DND-41 (cell line): ENCODE data around the gene UBN2.

Experiments
- ATAC-seq: fragments of 200-7000 bp; cut with Tn5 transposase; 3 replicates; pipeline ENCODE4 v1.9.1; 2021; ENCODE audit warnings: low read depth; ENCODE audit not compliant: insufficient read depth
- DNase-seq: peaks from one replicate; pipeline ENCODE4 v3.0.0-alpha.2; 2020
- H2AFZ ChIP-seq: 2 replicates; pipeline ENCODE4 v1.6.0; 2012; ENCODE audit warnings: low read depth, low read length
- H3K27ac ChIP-seq: 2 replicates; pipeline ENCODE4 v1.5.1; 2012; ENCODE audit warnings: low read length, inconsistent platforms
- H3K27me3 ChIP-seq: fragments of 200-600 bp; sonication (generic); 2 replicates; pipeline ENCODE4 v1.6.0; 2012; ENCODE audit warnings: low read length, mild to moderate bottlenecking, inconsistent platforms; ENCODE audit not compliant: insufficient read depth, poor library complexity
- H3K36me3 ChIP-seq: 2 replicates; pipeline ENCODE4 v1.5.1; 2012; ENCODE audit warnings: low read length, inconsistent platforms; ENCODE audit not compliant: insufficient read depth
- H3K4me1 ChIP-seq: 2 replicates; pipeline ENCODE4 v1.5.1; 2012; ENCODE audit warnings: mild to moderate bottlenecking, low read length; ENCODE audit not compliant: insufficient read depth
- H3K4me2 ChIP-seq: 2 replicates; pipeline ENCODE4 v1.6.0; 2012; ENCODE audit warnings: mild to moderate bottlenecking, moderate library complexity, low read length, inconsistent platforms; ENCODE audit not compliant: insufficient read depth
- H3K4me3 ChIP-seq, 2 experiments: fragments of 200-600 bp in 1 of 2; shearing (Covaris generic) in 1 of 2; 2 replicates each; pipeline ENCODE4 v1.5.1; 2012 to 2016; ENCODE audit warnings: inconsistent platforms in 2 of 2, low read length in 2 of 2, mild to moderate bottlenecking in 2 of 2, low read depth in 1 of 2, moderate library complexity in 1 of 2
- H3K79me2 ChIP-seq: 2 replicates; pipeline ENCODE4 v1.6.0; 2012; ENCODE audit warnings: low read length, inconsistent platforms; ENCODE audit not compliant: insufficient read depth
- H3K9ac ChIP-seq: 2 replicates; pipeline ENCODE4 v1.6.0; 2012; ENCODE audit warnings: low read depth, mild to moderate bottlenecking, inconsistent platforms, low read length, moderate library complexity
- H3K9me3 ChIP-seq: 2 replicates; pipeline ENCODE4 v1.5.1; 2012; ENCODE audit warnings: low read length, moderate library complexity, mild to moderate bottlenecking, inconsistent platforms; ENCODE audit not compliant: insufficient read depth, severe bottlenecking
- H4K20me1 ChIP-seq: 2 replicates; pipeline ENCODE4 v1.6.0; 2012; ENCODE audit warnings: low read length; ENCODE audit not compliant: insufficient read depth
- EZH2 ChIP-seq: IDR thresholded peaks from 3 replicates; pipeline ENCODE4 v1.6.1; 2012; ENCODE audit warnings: borderline replicate concordance, low read depth, mild to moderate bottlenecking, moderate library complexity, low read length, inconsistent platforms; ENCODE audit not compliant: severe bottlenecking
- TF ChIP-seq, protein P1 (sequence below): IDR thresholded peaks from 2 replicates; pipeline ENCODE4 v1.5.1; 2012; ENCODE audit warnings: borderline replicate concordance, low read length, moderate library complexity, mild to moderate bottlenecking; ENCODE audit not compliant: poor library complexity, severe bottlenecking; ENCODE audit errors: extremely low read depth

Gene UBN2

DNA sequence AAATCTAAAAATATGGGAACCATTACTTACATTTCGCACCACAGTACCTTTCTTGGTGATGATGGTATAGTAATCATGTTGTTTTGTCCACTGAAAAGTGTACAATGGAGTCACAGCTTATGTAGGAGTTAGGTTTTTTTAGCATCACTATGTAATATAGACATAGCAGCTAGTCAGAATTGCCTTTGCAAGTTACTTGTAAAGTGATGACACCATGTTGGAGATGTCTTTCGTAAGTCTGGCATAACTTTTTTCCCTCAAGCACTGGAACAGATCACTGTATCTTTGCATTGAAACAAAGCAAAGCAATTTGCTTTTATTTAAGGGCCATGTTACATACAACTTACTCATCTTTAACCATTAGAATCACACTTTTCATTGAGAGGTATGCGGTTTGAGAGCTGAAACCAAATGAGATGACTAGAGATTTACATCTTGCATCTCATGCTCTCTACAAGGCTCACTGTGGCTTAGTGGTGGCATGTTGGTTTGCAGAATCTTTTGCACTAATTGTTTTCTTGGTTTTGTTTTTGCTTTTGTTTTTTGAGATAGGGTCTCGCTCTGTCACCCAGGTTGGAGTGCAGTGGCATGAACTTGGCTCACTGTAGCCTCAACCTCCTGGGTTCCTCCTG is 18.3 kb downstream of the UBN2 start:
- Histone ChIP-seq H3K9ac (no peak overlapping the region), H3K36me3 (peaks cover 71% of the 10 kb centered on the region), H4K20me1 (no peaks in the 10 kb centered on the region), H2AFZ (no peak overlapping the region), H3K27me3 (no peaks in the 10 kb centered on the region), H3K4me3 (no peak overlapping the region), H3K4me1 (no peaks in the 10 kb centered on the region), H3K79me2 (no peaks in the 10 kb centered on the region), H3K4me2 (no peak overlapping the region), H3K9me3 (no peaks in the 10 kb centered on the region), H3K27ac (no peak overlapping the region)
- TF ChIP-seq, protein P1, sequence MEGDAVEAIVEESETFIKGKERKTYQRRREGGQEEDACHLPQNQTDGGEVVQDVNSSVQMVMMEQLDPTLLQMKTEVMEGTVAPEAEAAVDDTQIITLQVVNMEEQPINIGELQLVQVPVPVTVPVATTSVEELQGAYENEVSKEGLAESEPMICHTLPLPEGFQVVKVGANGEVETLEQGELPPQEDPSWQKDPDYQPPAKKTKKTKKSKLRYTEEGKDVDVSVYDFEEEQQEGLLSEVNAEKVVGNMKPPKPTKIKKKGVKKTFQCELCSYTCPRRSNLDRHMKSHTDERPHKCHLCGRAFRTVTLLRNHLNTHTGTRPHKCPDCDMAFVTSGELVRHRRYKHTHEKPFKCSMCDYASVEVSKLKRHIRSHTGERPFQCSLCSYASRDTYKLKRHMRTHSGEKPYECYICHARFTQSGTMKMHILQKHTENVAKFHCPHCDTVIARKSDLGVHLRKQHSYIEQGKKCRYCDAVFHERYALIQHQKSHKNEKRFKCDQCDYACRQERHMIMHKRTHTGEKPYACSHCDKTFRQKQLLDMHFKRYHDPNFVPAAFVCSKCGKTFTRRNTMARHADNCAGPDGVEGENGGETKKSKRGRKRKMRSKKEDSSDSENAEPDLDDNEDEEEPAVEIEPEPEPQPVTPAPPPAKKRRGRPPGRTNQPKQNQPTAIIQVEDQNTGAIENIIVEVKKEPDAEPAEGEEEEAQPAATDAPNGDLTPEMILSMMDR = no peak
- no peak for TF ChIP-seq EZH2
- ATAC-seq = no peak
- DNase-seq = no peak

DNA sequence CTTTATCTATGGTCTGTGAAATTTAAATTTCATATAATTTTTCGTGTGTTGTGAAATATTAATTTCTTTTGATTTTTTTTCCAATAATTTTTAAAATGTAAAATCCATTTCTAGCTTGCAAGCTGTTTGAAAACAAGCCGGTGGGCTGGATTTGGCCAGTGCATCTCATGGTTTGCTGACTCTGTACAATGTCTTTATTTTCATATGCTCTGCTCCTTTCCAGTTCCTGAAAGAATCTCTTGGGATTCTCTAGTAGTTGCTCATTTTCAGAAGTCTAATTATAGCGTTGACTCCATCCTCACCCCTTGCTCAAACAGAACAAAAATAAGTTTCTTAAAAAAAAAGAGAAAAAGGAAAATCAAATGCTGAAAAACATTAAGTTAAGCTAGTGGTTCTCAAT is 21.4 kb downstream of the UBN2 start:
- Histone ChIP-seq H3K4me2 (no peak overlapping the region), H3K4me1 (no peaks in the 10 kb centered on the region), H3K79me2 (no peaks in the 10 kb centered on the region), H3K9me3 (no peaks in the 10 kb centered on the region), H4K20me1 (no peaks in the 10 kb centered on the region), H3K27me3 (no peaks in the 10 kb centered on the region), H3K27ac (no peak overlapping the region), H3K9ac (no peak overlapping the region), H3K4me3 (no peak overlapping the region), H2AFZ (no peak overlapping the region), H3K36me3 (peaks cover 63% of the 10 kb centered on the region)
- ATAC-seq (no peak), DNase-seq (no peak)
- TF ChIP-seq, protein P1 = no peak
- no peak for TF ChIP-seq EZH2

DNA sequence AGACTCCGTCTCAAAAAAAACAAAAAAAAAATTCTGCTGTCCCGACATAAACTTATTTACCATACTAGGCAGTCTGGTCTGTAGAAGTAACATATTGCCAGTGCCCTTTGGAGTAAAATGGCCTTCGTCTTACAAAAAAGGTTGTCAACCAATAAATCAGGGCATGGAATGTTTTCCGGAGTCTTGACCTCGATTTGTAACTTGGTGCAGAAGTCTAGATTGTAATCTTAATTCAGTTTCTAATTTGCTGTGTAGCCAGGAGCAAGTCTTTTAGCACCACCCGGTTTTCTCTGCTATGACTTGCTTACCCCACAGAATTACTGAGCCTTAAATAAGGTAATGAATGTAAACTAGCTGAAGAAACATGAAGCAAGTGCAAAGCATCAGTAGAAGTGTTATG is 23.2 kb downstream of the UBN2 start:
- Histone ChIP-seq H3K79me2 (no peaks in the 10 kb centered on the region), H3K27ac (no peak overlapping the region), H4K20me1 (no peaks in the 10 kb centered on the region), H2AFZ (no peak overlapping the region), H3K4me1 (no peaks in the 10 kb centered on the region), H3K27me3 (no peaks in the 10 kb centered on the region), H3K4me3 (no peak overlapping the region), H3K9me3 (no peaks in the 10 kb centered on the region), H3K4me2 (no peak overlapping the region), H3K36me3 (peaks cover 62% of the 10 kb centered on the region), H3K9ac (no peak overlapping the region)
- DNase-seq (no peak), ATAC-seq (no peak)
- no peak for TF ChIP-seq EZH2
- TF ChIP-seq, protein P1 = no peak

DNA sequence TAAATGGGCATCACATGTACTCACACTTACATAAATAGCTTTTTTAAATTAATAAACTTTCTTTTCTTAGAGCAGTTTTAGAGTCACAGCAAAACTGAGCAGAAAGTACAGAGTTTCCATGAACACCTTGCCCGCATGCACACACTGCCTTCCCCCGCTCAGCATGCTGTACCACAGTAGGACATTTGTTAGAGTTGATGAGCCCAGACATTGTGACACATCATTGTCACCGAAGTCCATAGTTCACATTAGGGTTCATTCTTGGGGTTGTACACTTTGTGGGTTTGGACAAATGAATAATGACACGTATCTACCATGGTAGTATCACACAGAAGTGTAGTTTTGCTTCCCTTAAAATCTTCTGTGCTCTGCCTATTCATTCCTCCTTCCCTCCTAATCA is 23.7 kb downstream of the UBN2 start:
- no peaks in the 10 kb centered on the region for H4K20me1 ChIP-seq
- ATAC-seq = no peak

More for the DNA sequence above, 23.7 kb downstream of the UBN2 start:
- DNase-seq = no peak
- Histone ChIP-seq H3K27ac (no peak overlapping the region), H2AFZ (no peak overlapping the region), H3K4me2 (no peak overlapping the region), H3K9ac (no peak overlapping the region), H3K4me1 (no peaks in the 10 kb centered on the region), H3K4me3 (no peak overlapping the region), H3K36me3 (peaks cover 62% of the 10 kb centered on the region), H3K79me2 (no peaks in the 10 kb centered on the region), H3K27me3 (no peaks in the 10 kb centered on the region), H3K9me3 (no peaks in the 10 kb centered on the region)
- TF ChIP-seq EZH2 = no peak
- TF ChIP-seq, protein P1 = no peak
